ENCODE measurements around the gene STXBP3. TPM values are rescaled to one million over a fixed set of nuclear protein-coding genes. Genes with fewer than 3 reads are reported as not detected.
"Not testable (repeated sequence)": the region's sequence is repeated elsewhere in the genome, so short reads cannot be mapped to it uniquely, and the experiment has no call there.

STXBP3 gene
- total and polyA plus RNA-seq, 2 donors (not counting 1 experiment from before 2014, with no cell fraction given): 13.3 to 78.1 TPM

- ChIA-PET POLR2A (no interaction called here), CTCF (no interaction called here)
- ATAC-seq (ENCODE audit: low read depth): no peak
- H3K4me1 Mint-ChIP-seq: no peaks in the 10 kb centered on the region
- no peaks in the 10 kb centered on the region for H3K27me3 Mint-ChIP-seq
- no peaks in the 10 kb centered on the region for H3K9me3 Mint-ChIP-seq (ENCODE audit: insufficient read depth)
- Histone ChIP-seq H3K9me3 (ENCODE audit: control extremely low read depth in 1 of 3, control insufficient read depth in 2 of 3, insufficient read depth in 1 of 3, low read length in 2 of 3) (no peaks in the 10 kb centered on the region), H2AFZ (ENCODE audit: insufficient read depth, low read depth, low read length, poor library complexity, severe bottlenecking) (no peak overlapping the region), H3K4me2 (replicated peaks; ENCODE audit: low read depth, low read length, poor library complexity, severe bottlenecking) (no peak overlapping the region), H3K4me3 (ENCODE audit: control extremely low read depth in 1 of 5, extremely low read depth in 1 of 5, insufficient read depth in 1 of 5, low read depth in 2 of 5, low read length in 4 of 5) (no peak overlapping the region), H3K27me3 (replicated peaks in 1 of 4; ENCODE audit: control extremely low read depth in 1 of 4, control insufficient read depth in 3 of 4, insufficient read depth in 4 of 4, low read length in 3 of 4) (no peaks in the 10 kb centered on the region), H3K27ac (ENCODE audit: low read length in 2 of 2) (no peak overlapping the region), H3K36me3 (replicated peaks in 1 of 2; ENCODE audit: control extremely low read depth in 1 of 2, control insufficient read depth in 1 of 2, extremely low read depth in 1 of 2, insufficient read depth in 2 of 2, low read length in 1 of 2) (peaks cover 13 to 47% of the 10 kb centered on the region in 2 experiments), H3K79me2 (ENCODE audit: control insufficient read depth, insufficient read depth, low read length) (no peaks in the 10 kb centered on the region), H4K20me1 (ENCODE audit: control insufficient read depth, insufficient read depth, low read length, poor library complexity, severe bottlenecking) (no peaks in the 10 kb centered on the region), H3K4me1 (ENCODE audit: control insufficient read depth in 2 of 2, insufficient read depth in 2 of 2, low read length in 2 of 2) (no peaks in the 10 kb centered on the region), H3K9ac (ENCODE audit: low read length) (no peak overlapping the region)
- no peak overlapping the region for H3K4me3 Mint-ChIP-seq
- no peak overlapping the region for H3K27ac Mint-ChIP-seq
- TF ChIP-seq EZH2 (IDR thresholded peaks at IDR 0.05; ENCODE audit: borderline replicate concordance, insufficient read depth, low read depth, low read length, poor library complexity, severe bottlenecking) (no peak), CTCF (IDR thresholded peaks at IDR 0.05) (no peak)
- intact Hi-C loops (cut with micrococcal nuclease): no loop called here
- no peak for DNase-seq
These were observed 33.0 kb downstream of the STXBP3 start for GRCh38 chr1:108779455-108779854.

- Histone ChIP-seq H3K4me1 (ENCODE audit: control insufficient read depth in 2 of 2, insufficient read depth in 2 of 2, low read length in 2 of 2) (no peaks in the 10 kb centered on the region), H2AFZ (ENCODE audit: insufficient read depth, low read depth, low read length, poor library complexity, severe bottlenecking) (no peak overlapping the region), H3K4me2 (replicated peaks; ENCODE audit: low read depth, low read length, poor library complexity, severe bottlenecking) (no peak overlapping the region), H3K27ac (ENCODE audit: low read length in 2 of 2) (no peak overlapping the region), H3K9me3 (ENCODE audit: control extremely low read depth in 1 of 3, control insufficient read depth in 2 of 3, insufficient read depth in 1 of 3, low read length in 2 of 3) (peaks cover 1 to 14% (median 11%) of the 10 kb centered on the region in 3 donors), H3K27me3 (replicated peaks in 1 of 4; ENCODE audit: control extremely low read depth in 1 of 4, control insufficient read depth in 3 of 4, insufficient read depth in 4 of 4, low read length in 3 of 4) (no peaks in the 10 kb centered on the region), H3K79me2 (ENCODE audit: control insufficient read depth, insufficient read depth, low read length) (no peaks in the 10 kb centered on the region), H3K9ac (ENCODE audit: low read length) (no peak overlapping the region), H4K20me1 (ENCODE audit: control insufficient read depth, insufficient read depth, low read length, poor library complexity, severe bottlenecking) (no peaks in the 10 kb centered on the region), H3K4me3 (ENCODE audit: control extremely low read depth in 1 of 5, extremely low read depth in 1 of 5, insufficient read depth in 1 of 5, low read depth in 2 of 5, low read length in 4 of 5) (no peak overlapping the region), H3K36me3 (replicated peaks in 1 of 2; ENCODE audit: control extremely low read depth in 1 of 2, control insufficient read depth in 1 of 2, extremely low read depth in 1 of 2, insufficient read depth in 2 of 2, low read length in 1 of 2) (peaks cover 13 to 58% of the 10 kb centered on the region in 2 experiments)
- DNase-seq (no peak), ATAC-seq (ENCODE audit: low read depth) (no peak)
- Mint-ChIP-seq H3K4me1 (no peaks in the 10 kb centered on the region), H3K27me3 (no peaks in the 10 kb centered on the region), H3K27ac (no peak overlapping the region), H3K9me3 (ENCODE audit: insufficient read depth) (peaks cover 6% of the 10 kb centered on the region), H3K4me3 (no peak overlapping the region)
- no CpG with 5 or more reads among the region's 3 CpGs for WGBS (ENCODE audit: insufficient coverage)
- intact Hi-C loops (cut with micrococcal nuclease): no loop called here
- ChIA-PET CTCF (interaction anchor here (1.1 kb wide), 1 partner anchor 116 kb away, joined by 3 read pairs; no protein-coding TSS in a partner anchor), POLR2A (interaction anchor here (0.6 kb wide), 1 partner anchor 821 kb away, joined by 11 read pairs; no protein-coding TSS in a partner anchor)
- TF ChIP-seq CTCF (IDR thresholded peaks at IDR 0.05): no peak
- no peak for TF ChIP-seq EZH2 (IDR thresholded peaks at IDR 0.05; ENCODE audit: borderline replicate concordance, insufficient read depth, low read depth, low read length, poor library complexity, severe bottlenecking)
These were observed 34.6 kb downstream of the STXBP3 start for GRCh38 chr1:108780937-108781574.

GRCh38 chr1:108781575-108781944 lies 35.1 kb downstream of the STXBP3 start:
- intact Hi-C loops (cut with micrococcal nuclease); H4K20me1 ChIP-seq (ENCODE audit: control insufficient read depth, insufficient read depth, low read length, poor library complexity, severe bottlenecking); H3K4me1 ChIP-seq (ENCODE audit: control insufficient read depth in 2 of 2, insufficient read depth in 2 of 2, low read length in 2 of 2); H3K9me3 Mint-ChIP-seq (ENCODE audit: insufficient read depth); H3K27me3 ChIP-seq (replicated peaks in 1 of 4; ENCODE audit: control extremely low read depth in 1 of 4, control insufficient read depth in 3 of 4, insufficient read depth in 4 of 4, low read length in 3 of 4); ATAC-seq (ENCODE audit: low read depth); POLR2A ChIA-PET; H3K27me3 Mint-ChIP-seq; H2AFZ ChIP-seq (ENCODE audit: insufficient read depth, low read depth, low read length, poor library complexity, severe bottlenecking); DNase-seq; H3K4me2 ChIP-seq (replicated peaks; ENCODE audit: low read depth, low read length, poor library complexity, severe bottlenecking); H3K4me3 ChIP-seq (ENCODE audit: control extremely low read depth in 1 of 5, extremely low read depth in 1 of 5, insufficient read depth in 1 of 5, low read depth in 2 of 5, low read length in 4 of 5); H3K27ac Mint-ChIP-seq; H3K79me2 ChIP-seq (ENCODE audit: control insufficient read depth, insufficient read depth, low read length); H3K9ac ChIP-seq (ENCODE audit: low read length); H3K4me1 Mint-ChIP-seq; H3K27ac ChIP-seq (ENCODE audit: low read length in 2 of 2); H3K4me3 Mint-ChIP-seq: not testable (repeated sequence)
- Histone ChIP-seq H3K36me3 (replicated peaks in 1 of 2; ENCODE audit: control extremely low read depth in 1 of 2, control insufficient read depth in 1 of 2, extremely low read depth in 1 of 2, insufficient read depth in 2 of 2, low read length in 1 of 2) (peaks cover 9 to 55% of the 10 kb centered on the region in 2 experiments), H3K9me3 (ENCODE audit: control extremely low read depth in 1 of 3, control insufficient read depth in 2 of 3, insufficient read depth in 1 of 3, low read length in 2 of 3) (peaks cover 1 to 14% (median 13%) of the 10 kb centered on the region in 3 donors)
- CTCF ChIA-PET: interaction anchor here (1.1 kb wide), 1 partner anchor 115 kb away, joined by 3 read pairs; no protein-coding TSS in a partner anchor
- WGBS (ENCODE audit: insufficient coverage): 100% methylated on average over 1 of the region's 1 CpG

Measured in B cell (primary cell).